ENCODE measurements around the gene KCNQ5.

DNA sequence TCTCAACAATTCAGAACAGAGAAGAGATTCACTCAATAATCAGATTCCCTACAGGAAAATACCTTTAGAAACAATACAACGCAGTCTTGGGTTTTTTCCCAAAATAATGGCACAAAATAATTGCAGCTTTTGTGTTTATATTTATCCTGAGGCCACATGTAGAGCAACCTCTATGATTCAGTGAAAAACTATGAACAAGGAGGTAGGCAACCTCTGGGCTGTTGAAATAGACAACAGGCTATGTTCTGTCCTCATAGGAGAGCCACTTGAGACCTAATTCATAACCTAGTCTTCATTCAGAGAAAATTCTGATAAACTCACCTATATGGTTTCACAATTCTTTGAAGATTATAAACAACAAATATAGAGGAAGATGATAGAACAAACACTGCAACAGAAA is 485.2 kb downstream of the KCNQ5 start:
- TF ChIP-seq, protein P1, sequence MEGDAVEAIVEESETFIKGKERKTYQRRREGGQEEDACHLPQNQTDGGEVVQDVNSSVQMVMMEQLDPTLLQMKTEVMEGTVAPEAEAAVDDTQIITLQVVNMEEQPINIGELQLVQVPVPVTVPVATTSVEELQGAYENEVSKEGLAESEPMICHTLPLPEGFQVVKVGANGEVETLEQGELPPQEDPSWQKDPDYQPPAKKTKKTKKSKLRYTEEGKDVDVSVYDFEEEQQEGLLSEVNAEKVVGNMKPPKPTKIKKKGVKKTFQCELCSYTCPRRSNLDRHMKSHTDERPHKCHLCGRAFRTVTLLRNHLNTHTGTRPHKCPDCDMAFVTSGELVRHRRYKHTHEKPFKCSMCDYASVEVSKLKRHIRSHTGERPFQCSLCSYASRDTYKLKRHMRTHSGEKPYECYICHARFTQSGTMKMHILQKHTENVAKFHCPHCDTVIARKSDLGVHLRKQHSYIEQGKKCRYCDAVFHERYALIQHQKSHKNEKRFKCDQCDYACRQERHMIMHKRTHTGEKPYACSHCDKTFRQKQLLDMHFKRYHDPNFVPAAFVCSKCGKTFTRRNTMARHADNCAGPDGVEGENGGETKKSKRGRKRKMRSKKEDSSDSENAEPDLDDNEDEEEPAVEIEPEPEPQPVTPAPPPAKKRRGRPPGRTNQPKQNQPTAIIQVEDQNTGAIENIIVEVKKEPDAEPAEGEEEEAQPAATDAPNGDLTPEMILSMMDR (IDR thresholded peaks at IDR 0.05) = no peak
- TF ChIP-seq POLR2A (IDR thresholded peaks at IDR 0.05) = no peak
